Measurements from ENCODE around the gene AP2A2. TPM values are rescaled to one million over a fixed set of nuclear protein-coding genes. Genes with fewer than 3 reads are reported as not detected.

The AP2A2 gene
- total RNA-seq, 2 experiments from 2014 or later, result 40.1 to 54.0 TPM

DNA sequence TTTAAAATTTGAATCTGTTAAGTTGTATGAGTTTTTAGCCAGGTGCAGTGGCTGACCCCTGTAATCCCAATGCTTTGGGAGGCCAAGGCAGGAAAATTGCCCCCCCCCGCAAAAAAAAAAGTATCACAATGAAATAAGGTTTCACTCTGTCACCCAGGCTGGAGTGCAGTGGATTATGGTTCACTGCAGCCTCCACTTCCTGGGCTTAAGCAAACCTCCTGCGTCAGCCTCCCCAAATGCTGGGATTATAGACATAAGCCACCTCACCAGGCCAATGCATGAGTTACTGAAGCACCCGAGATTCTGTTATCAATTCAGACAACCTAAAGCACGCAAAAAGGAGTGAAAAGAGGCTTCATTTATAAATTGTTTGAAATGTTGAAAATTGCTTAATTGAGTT lies 12.6 kb upstream of the AP2A2 start:
- no peak overlapping the region for H3K27ac Mint-ChIP-seq
- peaks cover 15% of the 10 kb centered on the region for H3K4me1 Mint-ChIP-seq (ENCODE audit: low read depth)
- H3K9me3 Mint-ChIP-seq (ENCODE audit: insufficient read depth), result no peaks in the 10 kb centered on the region
- ATAC-seq, result no peak
- no peaks in the 10 kb centered on the region for H3K27me3 Mint-ChIP-seq (ENCODE audit: low read depth)
- no peak for DNase-seq
- no peak overlapping the region for H3K4me3 Mint-ChIP-seq
- no peaks in the 10 kb centered on the region for H3K36me3 Mint-ChIP-seq (ENCODE audit: low read depth)
- ChIA-PET POLR2A (no interaction called here), CTCF (interaction anchor here (1.1 kb wide), 1 partner anchor 12 kb away, joined by 3 read pairs; no protein-coding TSS in a partner anchor)

DNA sequence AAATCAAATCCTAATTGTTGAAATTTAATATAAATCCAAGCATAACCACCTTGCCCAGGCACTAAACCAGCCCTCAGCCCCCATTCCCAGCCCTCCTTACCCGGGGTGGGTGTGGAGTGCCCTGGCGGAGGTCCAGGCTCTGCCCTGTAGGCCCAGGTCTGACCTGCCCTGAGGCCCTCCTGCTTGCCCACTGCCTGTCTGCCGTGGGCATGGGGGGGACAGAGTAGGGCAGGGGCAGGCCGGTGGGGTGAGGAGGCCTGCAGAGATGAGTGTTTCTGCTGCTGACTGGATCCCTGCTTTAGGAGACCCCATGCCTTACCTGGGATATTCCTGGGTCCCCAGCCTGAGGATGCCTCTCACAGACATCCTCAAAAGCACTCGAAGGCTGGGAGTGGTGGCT lies 11.5 kb upstream of the AP2A2 start:
- ATAC-seq, result no peak
- CTCF ChIA-PET, result interaction anchor here (1.1 kb wide), 1 partner anchor 11 kb away, joined by 3 read pairs; no protein-coding TSS in a partner anchor
- DNase-seq, result no peak
- H3K27ac Mint-ChIP-seq, result no peak overlapping the region
- no peaks in the 10 kb centered on the region for H3K27me3 Mint-ChIP-seq (ENCODE audit: low read depth)
- H3K9me3 Mint-ChIP-seq (ENCODE audit: insufficient read depth), result no peaks in the 10 kb centered on the region
- no peaks in the 10 kb centered on the region for H3K36me3 Mint-ChIP-seq (ENCODE audit: low read depth)
- no peak overlapping the region for H3K4me3 Mint-ChIP-seq
- peaks cover 14% of the 10 kb centered on the region for H3K4me1 Mint-ChIP-seq (ENCODE audit: low read depth)
- POLR2A ChIA-PET, result no interaction called here

DNA sequence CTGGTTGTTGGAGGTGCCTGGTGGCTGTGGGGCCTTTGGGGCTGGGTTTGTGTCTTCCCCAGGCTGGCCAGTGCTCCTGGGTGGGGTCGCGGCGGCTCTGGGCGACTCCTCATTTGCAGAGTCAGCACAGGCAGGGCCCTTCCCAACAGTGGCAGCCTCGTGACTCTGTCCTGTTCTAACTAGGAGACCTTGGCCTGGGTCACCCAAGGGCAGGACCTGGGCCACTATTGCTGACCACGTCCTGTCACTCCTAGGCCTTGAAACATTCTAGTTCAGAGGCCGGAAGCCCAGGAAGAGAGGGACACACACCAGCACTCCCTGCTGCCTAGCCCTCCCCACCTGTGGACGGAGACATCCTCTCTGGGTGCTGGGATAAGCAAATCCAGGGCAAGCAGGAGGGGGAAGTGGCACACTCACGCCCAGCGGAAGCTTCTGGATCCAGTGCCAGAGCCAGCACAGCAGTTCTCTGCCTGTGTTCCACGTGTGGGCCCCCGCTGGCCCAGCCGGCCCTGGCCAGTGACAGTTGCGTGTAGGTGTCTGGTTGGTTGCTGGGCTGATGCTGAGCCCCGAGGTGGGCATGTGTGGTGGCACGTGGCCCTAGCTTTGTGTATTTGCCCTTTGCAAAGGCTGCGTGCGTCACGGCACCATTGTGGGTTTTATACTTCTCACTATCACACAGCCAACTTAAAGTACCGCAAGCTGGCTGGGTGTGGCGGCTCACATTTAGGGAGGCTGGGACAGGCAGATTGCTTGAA lies 10.7 kb upstream of the AP2A2 start:
- Mint-ChIP-seq H3K9me3 (ENCODE audit: insufficient read depth) (no peaks in the 10 kb centered on the region), H3K4me3 (no peak overlapping the region), H3K27me3 (ENCODE audit: low read depth) (no peaks in the 10 kb centered on the region), H3K4me1 (ENCODE audit: low read depth) (peaks cover 8% of the 10 kb centered on the region), H3K36me3 (ENCODE audit: low read depth) (no peaks in the 10 kb centered on the region), H3K27ac (no peak overlapping the region)
- POLR2A ChIA-PET, result no interaction called here
- no peak for ATAC-seq
- CTCF ChIA-PET, result no interaction called here
- no peak for DNase-seq

DNA sequence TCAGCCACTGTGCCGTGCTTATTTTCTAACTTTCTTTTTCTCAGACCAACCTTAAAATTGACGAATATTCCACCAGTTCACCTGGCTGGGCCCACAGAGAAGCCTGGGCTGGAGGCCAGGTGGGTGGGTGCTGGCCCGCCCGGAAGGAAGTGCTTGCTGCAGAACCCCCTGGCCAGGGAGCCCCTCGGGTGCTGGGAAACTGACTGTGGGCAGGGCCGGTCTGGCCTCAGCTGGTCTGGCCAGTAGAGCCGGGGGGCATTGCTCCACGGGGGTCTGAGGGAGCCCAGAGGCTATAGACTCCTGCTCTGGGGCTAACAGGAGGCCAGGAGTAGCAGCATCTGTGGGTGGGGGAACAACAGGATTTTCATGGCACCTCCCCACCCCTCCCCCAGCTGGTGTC lies 8.2 kb upstream of the AP2A2 start:
- CTCF ChIA-PET, result no interaction called here

DNA sequence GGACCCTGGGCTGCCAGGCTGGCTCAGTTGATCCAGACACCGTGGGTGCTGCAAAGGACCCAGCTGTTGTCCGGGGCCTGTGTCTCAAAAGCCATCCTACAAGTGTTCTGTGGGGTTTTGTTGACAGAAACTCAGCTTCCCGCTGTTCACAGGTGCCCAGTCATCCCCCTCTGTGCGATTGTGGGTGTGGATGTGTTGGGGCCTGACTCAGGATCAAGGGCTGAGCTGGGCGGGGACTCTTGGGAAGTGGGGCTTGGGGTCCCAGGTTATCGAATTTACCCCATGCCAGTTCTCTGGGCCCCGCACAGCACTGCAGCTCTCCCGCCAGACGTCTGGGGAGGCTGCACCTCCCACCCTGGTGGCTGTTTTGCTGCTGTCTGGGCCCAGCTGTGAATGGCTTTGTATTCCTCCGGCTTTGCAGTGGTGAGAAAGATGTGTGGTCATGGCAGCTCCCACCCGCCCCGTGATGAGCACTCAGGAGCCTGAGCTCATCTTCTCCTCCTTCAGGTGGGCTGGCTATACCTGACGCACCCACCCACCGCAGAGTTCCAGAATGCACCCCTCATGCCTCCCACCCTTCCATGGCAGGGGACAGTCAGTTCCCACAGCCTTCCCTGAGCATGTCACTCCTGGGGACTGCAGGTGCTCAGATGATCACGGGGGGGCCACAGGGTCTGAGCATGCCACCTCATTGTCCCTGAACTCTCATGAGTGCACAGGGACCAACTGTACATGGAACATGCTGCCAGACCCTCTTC lies 3.6 kb upstream of the AP2A2 start:
- Mint-ChIP-seq H3K4me3 (no peak overlapping the region), H3K27ac (no peak overlapping the region), H3K4me1 (ENCODE audit: low read depth) (peaks cover 12% of the 10 kb centered on the region), H3K9me3 (ENCODE audit: insufficient read depth) (no peaks in the 10 kb centered on the region), H3K27me3 (ENCODE audit: low read depth) (no peaks in the 10 kb centered on the region), H3K36me3 (ENCODE audit: low read depth) (peaks cover 8% of the 10 kb centered on the region)
- ATAC-seq (no peak), DNase-seq (no peak)
- ChIA-PET CTCF (interaction anchor here (0.6 to 0.9 kb wide), 2 partner anchors 11 to 73 kb away, joined by 3 read pairs; partner anchors contain the start of gene CHID1), POLR2A (interaction anchor here (0.9 kb wide), 1 partner anchor 11 kb away, joined by 5 read pairs; the partner anchor contains the start of gene CHID1)

More for the DNA sequence above, 8.2 kb upstream of the AP2A2 start:
- Mint-ChIP-seq H3K4me1 (ENCODE audit: low read depth) (peaks cover 4% of the 10 kb centered on the region), H3K4me3 (no peak overlapping the region), H3K27ac (no peak overlapping the region), H3K36me3 (ENCODE audit: low read depth) (no peaks in the 10 kb centered on the region), H3K9me3 (ENCODE audit: insufficient read depth) (no peaks in the 10 kb centered on the region), H3K27me3 (ENCODE audit: low read depth) (no peaks in the 10 kb centered on the region)
- ATAC-seq (no peak), DNase-seq (no peak)
- POLR2A ChIA-PET, result no interaction called here

DNA sequence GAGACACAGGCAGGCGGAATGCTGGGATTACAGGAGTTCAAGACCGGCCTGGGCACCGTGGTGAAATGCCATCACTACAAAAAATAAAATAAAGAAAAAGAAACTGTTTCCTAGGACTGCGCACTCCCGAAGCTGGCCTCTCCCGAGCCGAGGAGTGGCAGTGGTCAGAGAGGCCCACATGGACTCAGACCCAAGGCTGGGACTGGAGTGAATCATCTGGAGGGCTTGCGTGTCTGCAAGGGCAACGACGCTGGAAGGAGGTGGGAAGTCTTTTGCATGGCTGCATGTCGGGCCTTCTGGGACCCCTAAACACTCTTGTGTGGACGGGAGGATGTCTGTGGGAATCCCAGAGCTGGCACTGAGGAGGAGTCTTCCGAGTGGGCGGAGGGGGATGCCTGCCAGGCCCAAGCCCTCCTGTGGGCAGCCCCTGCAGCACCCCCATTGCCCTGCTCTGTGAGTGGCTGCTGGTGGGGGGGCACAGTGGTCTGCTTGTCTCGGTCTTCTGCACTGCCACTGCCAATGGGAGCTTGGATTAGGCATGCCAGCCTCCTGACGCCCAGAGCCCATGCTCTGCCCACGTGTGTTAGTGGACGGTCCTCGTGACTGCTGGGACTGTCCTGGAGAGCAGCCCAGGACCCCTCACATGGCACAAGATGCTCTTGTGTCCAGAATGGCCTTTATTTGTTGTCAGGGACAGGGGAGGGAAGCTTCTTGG lies 1.8 kb upstream of the AP2A2 start:
- H3K27me3 Mint-ChIP-seq (ENCODE audit: low read depth), result no peaks in the 10 kb centered on the region
- POLR2A ChIA-PET, result interaction anchor here (1.0 kb wide), 1 partner anchor 14 kb away, joined by 3 read pairs; the partner anchor contains the start of gene CHID1

DNA sequence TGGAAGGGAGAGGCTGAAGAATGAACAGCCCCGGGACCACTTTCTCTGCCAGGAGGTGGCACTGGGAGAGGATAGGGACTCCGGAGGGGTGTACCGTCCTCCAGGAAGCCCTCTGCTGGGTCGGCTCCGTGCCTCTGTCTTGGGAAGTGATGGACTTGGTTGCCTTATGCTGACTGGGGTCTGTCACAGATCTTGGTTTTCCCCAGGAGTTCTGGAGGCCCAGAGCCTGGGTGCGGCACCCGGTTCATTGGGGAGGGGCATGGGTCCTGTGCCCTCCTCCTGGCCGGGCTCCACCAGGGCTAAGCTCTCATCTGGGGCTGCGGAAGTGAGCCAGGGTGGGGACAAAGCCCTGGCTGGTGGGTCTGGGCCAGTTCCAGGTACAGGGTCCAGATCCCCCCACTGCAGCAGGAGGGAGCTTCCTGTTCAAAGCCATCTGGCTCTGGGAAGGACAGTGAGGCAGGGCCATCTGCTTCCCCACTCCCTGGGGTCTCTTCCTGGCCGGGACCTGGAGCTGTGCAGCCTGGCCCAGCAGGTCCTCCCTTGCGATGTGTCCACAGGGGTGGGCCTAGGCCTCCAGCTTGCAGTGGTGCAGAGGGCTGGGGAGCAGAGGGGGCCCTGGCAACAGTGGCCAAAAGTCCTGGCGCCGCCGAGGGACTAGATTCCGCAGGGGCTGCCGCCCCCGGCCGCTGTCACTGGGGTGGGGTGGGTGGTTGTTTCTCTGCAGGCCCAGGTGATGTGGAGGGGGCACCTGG lies 1.1 kb upstream of the AP2A2 start:
- no peaks in the 10 kb centered on the region for H3K9me3 Mint-ChIP-seq (ENCODE audit: insufficient read depth)
- DNase-seq, result no peak
- H3K27me3 Mint-ChIP-seq (ENCODE audit: low read depth), result no peaks in the 10 kb centered on the region
- ChIA-PET CTCF (interaction anchor here (0.8 to 1.4 kb wide), 6 partner anchors 11 to 127 kb away, joined by 3 to 6 read pairs (median 4); partner anchors contain the start of gene CHID1), POLR2A (interaction anchor here (1.0 kb wide), 1 partner anchor 14 kb away, joined by 3 read pairs; the partner anchor contains the start of gene CHID1)
- H3K36me3 Mint-ChIP-seq (ENCODE audit: low read depth), result peaks cover 10% of the 10 kb centered on the region
- H3K4me3 Mint-ChIP-seq, result no peak overlapping the region
- no peak for ATAC-seq
- H3K27ac Mint-ChIP-seq, result no peak overlapping the region
- peaks cover 30% of the 10 kb centered on the region for H3K4me1 Mint-ChIP-seq (ENCODE audit: low read depth)

More for the DNA sequence above, 1.8 kb upstream of the AP2A2 start:
- no peaks in the 10 kb centered on the region for H3K9me3 Mint-ChIP-seq (ENCODE audit: insufficient read depth)
- ATAC-seq, result no peak
- CTCF ChIA-PET, result interaction anchor here (1.3 to 1.4 kb wide), 2 partner anchors 12 to 13 kb away, joined by 3 to 5 read pairs; partner anchors contain the start of gene CHID1
- peaks cover 10% of the 10 kb centered on the region for H3K36me3 Mint-ChIP-seq (ENCODE audit: low read depth)
- H3K4me1 Mint-ChIP-seq (ENCODE audit: low read depth), result peaks cover 30% of the 10 kb centered on the region
- no peak for DNase-seq
- H3K4me3 Mint-ChIP-seq, result peak overlapping the region; percentile 5
- no peak overlapping the region for H3K27ac Mint-ChIP-seq

DNA sequence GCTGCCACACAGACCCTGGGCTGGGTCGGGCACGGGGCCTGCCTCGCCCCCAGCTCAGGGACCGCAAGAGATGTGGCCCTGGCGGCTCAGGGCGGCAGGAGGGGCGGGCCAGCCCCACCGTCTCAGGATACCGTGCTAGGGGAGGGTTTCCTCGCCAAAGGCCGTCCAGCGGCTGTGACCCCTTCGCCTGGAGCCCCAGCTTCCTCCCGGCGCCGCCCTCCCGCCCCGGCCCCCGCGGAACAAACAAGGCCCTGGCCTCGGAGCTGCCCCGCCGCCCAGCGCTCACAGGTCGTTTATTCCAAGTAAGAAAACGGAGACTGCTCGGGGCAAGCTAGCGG lies 543 bp upstream of the AP2A2 start:
- Mint-ChIP-seq H3K4me3 (no peak overlapping the region), H3K9me3 (ENCODE audit: insufficient read depth) (no peaks in the 10 kb centered on the region), H3K27ac (no peak overlapping the region), H3K4me1 (ENCODE audit: low read depth) (peaks cover 30% of the 10 kb centered on the region), H3K36me3 (ENCODE audit: low read depth) (peaks cover 10% of the 10 kb centered on the region), H3K27me3 (ENCODE audit: low read depth) (no peaks in the 10 kb centered on the region)
- ChIA-PET CTCF (interaction anchor here (0.8 to 1.4 kb wide), 6 partner anchors 11 to 126 kb away, joined by 3 to 6 read pairs (median 4); partner anchors contain the start of gene CHID1), POLR2A (interaction anchor here (1.0 kb wide), 1 partner anchor 15 kb away, joined by 3 read pairs; the partner anchor contains the start of gene CHID1)
- DNase-seq (no peak), ATAC-seq (no peak)

DNA sequence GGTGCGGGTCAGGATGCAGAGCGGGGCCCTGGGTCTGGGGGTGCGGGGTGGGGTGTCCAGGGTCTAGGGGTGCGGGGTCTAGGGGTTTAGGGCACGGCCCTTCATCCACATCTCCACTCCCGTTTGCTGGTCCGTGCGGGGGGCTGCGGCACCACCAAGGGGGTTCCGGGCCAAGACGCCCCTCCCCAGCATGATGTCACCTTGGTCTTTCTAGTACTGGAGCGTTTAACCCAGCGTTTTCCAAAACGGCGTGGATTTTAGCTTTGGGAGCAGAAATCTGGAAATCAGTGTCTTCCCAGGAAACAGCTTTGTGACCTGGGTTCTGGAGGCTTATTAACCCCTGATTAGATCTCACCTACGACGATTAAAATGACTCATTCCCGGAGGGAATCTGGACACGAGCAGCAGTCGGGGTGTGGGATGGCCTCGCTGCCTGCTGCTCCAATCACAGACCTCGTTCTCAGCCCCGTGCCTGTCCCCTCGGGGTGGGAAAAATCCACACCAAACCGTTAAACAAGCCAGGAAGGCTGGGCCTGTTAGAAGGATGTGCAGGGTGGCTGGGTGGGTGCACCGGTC lies 759 bp downstream of the AP2A2 start:
- H3K9me3 Mint-ChIP-seq (ENCODE audit: insufficient read depth), result no peaks in the 10 kb centered on the region
- H3K4me3 Mint-ChIP-seq, result peak overlapping the region; percentile 78
- H3K4me1 Mint-ChIP-seq (ENCODE audit: low read depth), result peaks cover 36% of the 10 kb centered on the region
- DNase-seq (no peak), ATAC-seq (no peak)
- H3K27me3 Mint-ChIP-seq (ENCODE audit: low read depth), result no peaks in the 10 kb centered on the region
- H3K36me3 Mint-ChIP-seq (ENCODE audit: low read depth), result peaks cover 10% of the 10 kb centered on the region
- CTCF ChIA-PET, result no interaction called here
- peak overlapping the region; percentile 75 for H3K27ac Mint-ChIP-seq
- POLR2A ChIA-PET, result no interaction called here

DNA sequence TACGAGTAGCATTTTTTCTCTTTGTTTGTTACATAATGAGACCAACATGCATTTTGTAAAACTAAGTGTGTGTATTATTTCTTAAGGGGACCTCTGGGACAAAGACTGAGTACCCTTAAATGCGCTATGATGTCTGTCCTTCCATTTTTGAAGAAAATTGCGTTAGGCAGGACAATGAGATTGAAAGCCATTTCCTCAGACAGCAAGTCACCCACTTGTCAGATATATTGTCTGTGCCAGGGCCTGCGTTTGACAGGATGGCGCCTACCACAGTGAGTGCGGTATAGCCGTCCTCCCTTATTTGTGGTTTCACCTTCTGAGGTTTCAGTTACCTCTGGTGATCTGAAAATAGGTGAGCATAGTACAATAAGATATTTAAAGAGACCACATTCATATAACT lies 2.2 kb downstream of the AP2A2 start:
- peak; percentile 54 for ATAC-seq
- H3K4me1 Mint-ChIP-seq (ENCODE audit: low read depth), result peaks cover 41% of the 10 kb centered on the region

DNA sequence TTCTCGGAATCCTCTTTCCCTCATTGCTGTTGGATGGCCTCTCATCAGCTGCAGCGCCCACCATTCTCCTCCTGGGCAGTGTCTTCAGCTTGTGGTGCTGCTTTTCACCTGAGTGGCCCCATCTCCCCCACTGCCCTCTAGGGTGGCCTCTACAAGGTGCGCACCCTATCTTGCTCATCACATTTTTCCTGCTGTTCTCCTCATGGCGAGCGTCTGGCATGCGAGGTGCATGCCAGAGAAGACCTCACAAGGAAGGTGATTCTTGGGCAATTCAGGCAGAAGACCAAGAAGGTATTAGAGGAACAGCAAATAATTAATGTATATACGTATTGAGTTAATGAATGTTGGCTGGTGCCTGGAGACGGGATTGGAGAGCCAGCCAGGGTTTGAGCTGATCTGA lies 3.1 kb downstream of the AP2A2 start:
- DNase-seq (no peak), ATAC-seq (no peak)
- Mint-ChIP-seq H3K27ac (no peak overlapping the region), H3K36me3 (ENCODE audit: low read depth) (peaks cover 10% of the 10 kb centered on the region), H3K27me3 (ENCODE audit: low read depth) (no peaks in the 10 kb centered on the region), H3K4me3 (no peak overlapping the region), H3K9me3 (ENCODE audit: insufficient read depth) (no peaks in the 10 kb centered on the region), H3K4me1 (ENCODE audit: low read depth) (peaks cover 47% of the 10 kb centered on the region)
- ChIA-PET POLR2A (no interaction called here), CTCF (interaction anchor here (1.1 to 2.0 kb wide), 2 partner anchors 9 to 122 kb away, joined by 3 to 7 read pairs; no protein-coding TSS in a partner anchor)

More for the DNA sequence above, 2.2 kb downstream of the AP2A2 start:
- H3K27ac Mint-ChIP-seq, result peak overlapping the region; percentile 75
- ChIA-PET POLR2A (no interaction called here), CTCF (interaction anchor here (1.1 to 2.0 kb wide), 2 partner anchors 10 to 123 kb away, joined by 3 to 7 read pairs; no protein-coding TSS in a partner anchor)
- H3K27me3 Mint-ChIP-seq (ENCODE audit: low read depth), result no peaks in the 10 kb centered on the region
- peaks cover 10% of the 10 kb centered on the region for H3K36me3 Mint-ChIP-seq (ENCODE audit: low read depth)
- H3K4me3 Mint-ChIP-seq, result peak overlapping the region; percentile 78
- DNase-seq, result peak; percentile 71
- H3K9me3 Mint-ChIP-seq (ENCODE audit: insufficient read depth), result no peaks in the 10 kb centered on the region

Measured in activated CD8-positive, alpha-beta T cell treated with anti-CD3 and anti-CD28 coated beads, Interleukin-2, amount 10 ng/mL, durations not matched to agents 7 days and 5 days (primary cell).